ENCODE measurements around the gene CCDC148. TPM values are rescaled to one million over a fixed set of nuclear protein-coding genes. Genes with fewer than 3 reads are reported as not detected.

Gene CCDC148
- total and polyA plus RNA-seq, 4 donors = 0.02 to 0.42 (median 0.31) TPM

DNA sequence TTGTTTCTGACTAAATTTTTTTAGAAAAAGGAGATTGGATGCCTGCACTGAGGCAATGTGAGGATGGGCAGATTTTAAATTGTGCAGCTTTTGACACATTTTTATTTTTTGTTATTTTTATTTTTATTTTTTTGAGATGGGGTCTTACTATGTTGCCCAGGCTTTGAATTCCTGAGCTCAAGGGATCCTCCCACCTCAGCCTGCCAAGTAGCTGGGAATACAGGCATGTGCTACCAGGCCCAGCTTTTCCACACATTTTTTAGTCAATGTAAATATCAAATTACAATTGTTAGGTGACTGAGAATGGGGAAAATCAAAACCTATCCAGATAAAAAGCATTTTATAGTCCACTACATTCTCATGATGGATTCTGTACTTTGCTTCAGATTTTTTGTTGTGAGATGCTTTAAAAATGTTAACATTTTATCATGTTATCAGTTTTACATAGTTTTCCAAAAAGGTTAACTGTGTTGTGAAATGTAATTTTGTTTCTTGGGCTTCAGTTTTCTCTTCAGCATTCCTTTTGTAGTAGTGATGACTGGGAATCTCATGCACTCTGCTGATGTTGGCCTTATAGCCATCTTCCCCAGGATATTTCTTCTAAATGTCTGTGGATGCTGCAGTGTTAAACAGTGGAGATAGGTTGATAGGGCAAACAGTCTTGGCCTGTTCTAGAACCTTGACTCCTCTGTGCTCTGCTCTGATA is 41.6 kb upstream of the CCDC148 start:
- no peak overlapping the region for H3K4me3 ChIP-seq (ENCODE audit: low read depth in 1 of 3, low read length in 3 of 3)
- no peaks in the 10 kb centered on the region for H3K27me3 ChIP-seq (ENCODE audit: control insufficient read depth in 4 of 4, insufficient read depth in 4 of 4, low read length in 3 of 4)
- H3K9ac ChIP-seq (ENCODE audit: low read depth in 1 of 2, low read length in 2 of 2) = no peak overlapping the region
- H3K4me1 ChIP-seq (ENCODE audit: control insufficient read depth in 4 of 4, insufficient read depth in 4 of 4, low read length in 3 of 4) = peaks cover 2 to 14% (median 13%) of the 10 kb centered on the region in 4 donors
- H3K36me3 ChIP-seq (ENCODE audit: control insufficient read depth in 4 of 4, insufficient read depth in 3 of 4, low read depth in 1 of 4, low read length in 3 of 4) = no peaks in the 10 kb centered on the region
- no peaks in the 10 kb centered on the region for H3K9me3 ChIP-seq (ENCODE audit: control insufficient read depth in 4 of 4, low read length in 3 of 4)
- no peak overlapping the region for H3K27ac ChIP-seq (ENCODE audit: low read depth in 1 of 2, low read length in 2 of 2)
- no peak for DNase-seq (ENCODE audit: low spot score)
- TF ChIP-seq, protein P1, sequence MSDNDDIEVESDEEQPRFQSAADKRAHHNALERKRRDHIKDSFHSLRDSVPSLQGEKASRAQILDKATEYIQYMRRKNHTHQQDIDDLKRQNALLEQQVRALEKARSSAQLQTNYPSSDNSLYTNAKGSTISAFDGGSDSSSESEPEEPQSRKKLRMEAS (IDR thresholded peaks at IDR 0.05) = no peak
- TF ChIP-seq, protein P2, sequence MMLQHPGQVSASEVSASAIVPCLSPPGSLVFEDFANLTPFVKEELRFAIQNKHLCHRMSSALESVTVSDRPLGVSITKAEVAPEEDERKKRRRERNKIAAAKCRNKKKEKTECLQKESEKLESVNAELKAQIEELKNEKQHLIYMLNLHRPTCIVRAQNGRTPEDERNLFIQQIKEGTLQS (IDR thresholded peaks at IDR 0.05) = no peak
- no peak for TF ChIP-seq RXRA (IDR thresholded peaks at IDR 0.05)
- no peak for TF ChIP-seq YY1 (IDR thresholded peaks at IDR 0.05)
- TF ChIP-seq SP1 (IDR thresholded peaks at IDR 0.05) = no peak
- no peak for TF ChIP-seq HNF4G (IDR thresholded peaks at IDR 0.05)
- no peak for TF ChIP-seq JUND (IDR thresholded peaks at IDR 0.05)
- no peak for TF ChIP-seq EGR1 (IDR thresholded peaks at IDR 0.05; ENCODE audit: low read depth in 2 of 2)

DNA sequence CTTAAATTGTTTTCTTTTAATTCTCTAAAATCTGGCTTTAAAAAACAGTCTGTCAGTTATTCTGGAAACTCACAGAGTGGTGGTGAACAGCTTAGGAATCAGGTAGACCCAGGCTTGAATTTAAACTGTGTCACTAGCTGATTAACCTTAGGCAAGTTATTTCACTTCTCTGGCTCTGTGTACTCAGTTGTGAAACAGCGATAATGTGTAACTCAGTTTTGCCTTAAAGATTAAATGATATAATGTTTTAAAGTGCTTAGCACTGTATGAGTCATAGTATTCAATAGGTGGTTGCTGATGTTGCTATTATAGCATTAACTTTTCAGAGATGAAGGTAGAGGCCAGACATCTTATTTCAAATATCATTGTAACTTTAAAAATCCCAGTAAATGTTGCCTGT is 40.9 kb upstream of the CCDC148 start:
- no peak overlapping the region for H3K4me3 ChIP-seq (ENCODE audit: low read depth in 1 of 3, low read length in 3 of 3)
- DNase-seq (ENCODE audit: low spot score) = no peak
- peak in 1 of 2 donors; percentile 18 for TF ChIP-seq RXRA (IDR thresholded peaks at IDR 0.05)
- peak in 1 of 2 donors; percentile 10 for TF ChIP-seq RAD21 (IDR thresholded peaks at IDR 0.05)
- TF ChIP-seq, protein P3, sequence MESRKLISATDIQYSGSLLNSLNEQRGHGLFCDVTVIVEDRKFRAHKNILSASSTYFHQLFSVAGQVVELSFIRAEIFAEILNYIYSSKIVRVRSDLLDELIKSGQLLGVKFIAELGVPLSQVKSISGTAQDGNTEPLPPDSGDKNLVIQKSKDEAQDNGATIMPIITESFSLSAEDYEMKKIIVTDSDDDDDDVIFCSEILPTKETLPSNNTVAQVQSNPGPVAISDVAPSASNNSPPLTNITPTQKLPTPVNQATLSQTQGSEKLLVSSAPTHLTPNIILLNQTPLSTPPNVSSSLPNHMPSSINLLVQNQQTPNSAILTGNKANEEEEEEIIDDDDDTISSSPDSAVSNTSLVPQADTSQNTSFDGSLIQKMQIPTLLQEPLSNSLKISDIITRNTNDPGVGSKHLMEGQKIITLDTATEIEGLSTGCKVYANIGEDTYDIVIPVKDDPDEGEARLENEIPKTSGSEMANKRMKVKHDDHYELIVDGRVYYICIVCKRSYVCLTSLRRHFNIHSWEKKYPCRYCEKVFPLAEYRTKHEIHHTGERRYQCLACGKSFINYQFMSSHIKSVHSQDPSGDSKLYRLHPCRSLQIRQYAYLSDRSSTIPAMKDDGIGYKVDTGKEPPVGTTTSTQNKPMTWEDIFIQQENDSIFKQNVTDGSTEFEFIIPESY (IDR thresholded peaks at IDR 0.05) = no peak
- no peak for TF ChIP-seq HNF4G (IDR thresholded peaks at IDR 0.05)
- TF ChIP-seq, protein P4, sequence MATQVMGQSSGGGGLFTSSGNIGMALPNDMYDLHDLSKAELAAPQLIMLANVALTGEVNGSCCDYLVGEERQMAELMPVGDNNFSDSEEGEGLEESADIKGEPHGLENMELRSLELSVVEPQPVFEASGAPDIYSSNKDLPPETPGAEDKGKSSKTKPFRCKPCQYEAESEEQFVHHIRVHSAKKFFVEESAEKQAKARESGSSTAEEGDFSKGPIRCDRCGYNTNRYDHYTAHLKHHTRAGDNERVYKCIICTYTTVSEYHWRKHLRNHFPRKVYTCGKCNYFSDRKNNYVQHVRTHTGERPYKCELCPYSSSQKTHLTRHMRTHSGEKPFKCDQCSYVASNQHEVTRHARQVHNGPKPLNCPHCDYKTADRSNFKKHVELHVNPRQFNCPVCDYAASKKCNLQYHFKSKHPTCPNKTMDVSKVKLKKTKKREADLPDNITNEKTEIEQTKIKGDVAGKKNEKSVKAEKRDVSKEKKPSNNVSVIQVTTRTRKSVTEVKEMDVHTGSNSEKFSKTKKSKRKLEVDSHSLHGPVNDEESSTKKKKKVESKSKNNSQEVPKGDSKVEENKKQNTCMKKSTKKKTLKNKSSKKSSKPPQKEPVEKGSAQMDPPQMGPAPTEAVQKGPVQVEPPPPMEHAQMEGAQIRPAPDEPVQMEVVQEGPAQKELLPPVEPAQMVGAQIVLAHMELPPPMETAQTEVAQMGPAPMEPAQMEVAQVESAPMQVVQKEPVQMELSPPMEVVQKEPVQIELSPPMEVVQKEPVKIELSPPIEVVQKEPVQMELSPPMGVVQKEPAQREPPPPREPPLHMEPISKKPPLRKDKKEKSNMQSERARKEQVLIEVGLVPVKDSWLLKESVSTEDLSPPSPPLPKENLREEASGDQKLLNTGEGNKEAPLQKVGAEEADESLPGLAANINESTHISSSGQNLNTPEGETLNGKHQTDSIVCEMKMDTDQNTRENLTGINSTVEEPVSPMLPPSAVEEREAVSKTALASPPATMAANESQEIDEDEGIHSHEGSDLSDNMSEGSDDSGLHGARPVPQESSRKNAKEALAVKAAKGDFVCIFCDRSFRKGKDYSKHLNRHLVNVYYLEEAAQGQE (IDR thresholded peaks at IDR 0.05) = no peak
- TF ChIP-seq, protein P5, sequence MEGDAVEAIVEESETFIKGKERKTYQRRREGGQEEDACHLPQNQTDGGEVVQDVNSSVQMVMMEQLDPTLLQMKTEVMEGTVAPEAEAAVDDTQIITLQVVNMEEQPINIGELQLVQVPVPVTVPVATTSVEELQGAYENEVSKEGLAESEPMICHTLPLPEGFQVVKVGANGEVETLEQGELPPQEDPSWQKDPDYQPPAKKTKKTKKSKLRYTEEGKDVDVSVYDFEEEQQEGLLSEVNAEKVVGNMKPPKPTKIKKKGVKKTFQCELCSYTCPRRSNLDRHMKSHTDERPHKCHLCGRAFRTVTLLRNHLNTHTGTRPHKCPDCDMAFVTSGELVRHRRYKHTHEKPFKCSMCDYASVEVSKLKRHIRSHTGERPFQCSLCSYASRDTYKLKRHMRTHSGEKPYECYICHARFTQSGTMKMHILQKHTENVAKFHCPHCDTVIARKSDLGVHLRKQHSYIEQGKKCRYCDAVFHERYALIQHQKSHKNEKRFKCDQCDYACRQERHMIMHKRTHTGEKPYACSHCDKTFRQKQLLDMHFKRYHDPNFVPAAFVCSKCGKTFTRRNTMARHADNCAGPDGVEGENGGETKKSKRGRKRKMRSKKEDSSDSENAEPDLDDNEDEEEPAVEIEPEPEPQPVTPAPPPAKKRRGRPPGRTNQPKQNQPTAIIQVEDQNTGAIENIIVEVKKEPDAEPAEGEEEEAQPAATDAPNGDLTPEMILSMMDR (IDR thresholded peaks at IDR 0.05; ENCODE audit: low read depth, low read length, missing input control) = no peak
- TF ChIP-seq, protein P2 (IDR thresholded peaks at IDR 0.05) = peak; percentile 41
- no peak for TF ChIP-seq FOXA2 (IDR thresholded peaks at IDR 0.05)
- TF ChIP-seq JUND (IDR thresholded peaks at IDR 0.05) = peak; percentile 43 to 74
- no peak for TF ChIP-seq YY1 (IDR thresholded peaks at IDR 0.05)
- TF ChIP-seq HNF4A (conservative IDR thresholded peaks at IDR 0.05) = peak in 1 of 2 donors; percentile 32
- no peak for TF ChIP-seq EGR1 (IDR thresholded peaks at IDR 0.05; ENCODE audit: low read depth in 2 of 2)
- TF ChIP-seq FOXA1 (IDR thresholded peaks at IDR 0.05) = no peak
- TF ChIP-seq SP1 (IDR thresholded peaks at IDR 0.05) = peak; percentile 9
- H3K4me1 ChIP-seq (ENCODE audit: control insufficient read depth in 4 of 4, insufficient read depth in 4 of 4, low read length in 3 of 4) = peaks cover 2 to 14% (median 13%) of the 10 kb centered on the region in 4 donors
- WGBS = 66% methylated on average over 1 of the region's 1 CpG
- no peaks in the 10 kb centered on the region for H3K9me3 ChIP-seq (ENCODE audit: control insufficient read depth in 4 of 4, low read length in 3 of 4)
- H3K9ac ChIP-seq (ENCODE audit: low read depth in 1 of 2, low read length in 2 of 2) = no peak overlapping the region
- no peaks in the 10 kb centered on the region for H3K27me3 ChIP-seq (ENCODE audit: control insufficient read depth in 4 of 4, insufficient read depth in 4 of 4, low read length in 3 of 4)
- H3K36me3 ChIP-seq (ENCODE audit: control insufficient read depth in 4 of 4, insufficient read depth in 3 of 4, low read depth in 1 of 4, low read length in 3 of 4) = no peaks in the 10 kb centered on the region
- H3K27ac ChIP-seq (ENCODE audit: low read depth in 1 of 2, low read length in 2 of 2) = no peak overlapping the region
